Stimulated activated CD4-positive, alpha-beta T cell treated with anti-CD3 and anti-CD28 coated beads, Interleukin-2, amount 100 ng/mL, for 4 hours (primary cell): ENCODE results near the gene PGM1.

ENCODE experiments used
- DNase-seq: peaks from one replicate; pipeline ENCODE4 v3.0.0-alpha.2; 2020; ENCODE audit warnings: low read depth

The PGM1 gene

DNA sequence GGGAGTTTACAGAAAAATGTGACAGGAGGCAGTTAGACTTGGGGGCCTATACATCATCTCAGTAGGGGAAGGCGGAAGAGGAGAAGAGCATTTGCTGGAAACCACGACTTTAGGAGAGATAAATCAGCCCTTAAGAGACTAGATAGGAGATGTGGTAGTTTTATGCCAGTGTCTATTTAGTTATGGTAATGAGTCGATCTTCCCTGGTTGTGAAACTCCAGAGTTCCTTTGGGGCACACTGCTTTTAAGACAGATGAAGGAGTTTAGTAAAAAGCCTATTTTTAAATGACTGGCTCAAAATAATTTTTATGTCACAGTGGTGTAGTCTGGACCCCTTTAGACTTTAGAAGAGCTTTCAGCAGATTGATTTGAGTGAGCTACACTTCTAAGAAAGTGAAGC is 7.8 kb downstream of the PGM1 start:
- DNase-seq, result no peak

DNA sequence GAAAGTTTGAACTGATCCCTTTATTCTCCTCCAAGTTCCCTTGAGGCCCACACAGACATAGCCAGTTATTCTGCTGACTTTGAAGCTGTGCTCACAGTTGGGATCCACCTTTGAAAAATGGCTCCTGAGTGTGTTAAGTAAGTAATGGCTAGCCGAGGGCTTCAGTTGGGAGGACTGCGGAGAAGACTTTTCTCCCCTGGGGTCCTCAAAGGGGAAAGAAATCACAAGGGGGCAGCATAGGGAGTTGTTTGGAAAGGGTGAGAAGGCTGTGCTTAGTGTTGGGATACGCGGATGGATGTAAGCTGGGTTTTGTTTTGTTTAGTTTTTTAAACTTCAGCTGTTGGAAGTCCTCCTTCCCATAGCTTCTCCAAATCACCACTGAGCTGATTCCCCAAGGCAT is 8.3 kb downstream of the PGM1 start:
- DNase-seq, result no peak

DNA sequence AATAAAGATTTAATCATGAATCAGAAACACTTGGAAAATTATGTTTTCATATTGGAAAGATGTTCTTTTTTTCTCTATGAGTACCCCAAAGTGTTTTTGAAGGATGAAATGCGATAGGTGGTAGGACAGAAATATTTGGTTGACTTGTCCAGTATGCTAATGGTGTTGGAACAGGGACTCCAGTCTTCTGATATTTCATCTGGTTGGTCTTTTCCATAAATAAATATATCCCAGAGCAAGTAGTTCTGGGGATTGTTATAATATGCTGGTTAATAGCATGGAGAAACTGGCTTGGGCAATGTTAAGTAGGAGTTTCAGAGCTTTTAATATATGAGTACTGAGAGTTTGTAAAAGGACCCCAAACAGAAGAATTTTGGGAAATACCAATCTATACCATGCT is 8.7 kb downstream of the PGM1 start:
- DNase-seq, result no peak

DNA sequence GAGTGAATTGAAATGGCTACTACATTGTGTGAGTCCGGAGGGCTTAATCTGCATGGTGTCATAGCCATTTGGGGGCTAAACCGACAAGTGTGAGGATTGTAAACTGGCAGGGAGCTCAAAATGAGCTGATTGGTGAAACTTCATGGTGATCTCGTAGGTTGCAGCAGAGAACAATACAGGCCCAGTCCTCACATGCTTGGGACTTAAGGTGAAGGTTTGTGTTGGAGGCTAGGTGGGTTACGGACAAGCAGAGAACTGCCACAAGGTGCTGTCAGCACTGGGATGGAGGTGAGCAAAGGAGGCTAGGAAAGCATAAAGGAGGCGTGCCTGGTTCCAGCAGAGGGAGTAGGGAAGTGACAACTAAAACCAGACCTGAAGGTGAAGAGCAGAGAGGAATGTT is 9.4 kb downstream of the PGM1 start:
- DNase-seq, result no peak

DNA sequence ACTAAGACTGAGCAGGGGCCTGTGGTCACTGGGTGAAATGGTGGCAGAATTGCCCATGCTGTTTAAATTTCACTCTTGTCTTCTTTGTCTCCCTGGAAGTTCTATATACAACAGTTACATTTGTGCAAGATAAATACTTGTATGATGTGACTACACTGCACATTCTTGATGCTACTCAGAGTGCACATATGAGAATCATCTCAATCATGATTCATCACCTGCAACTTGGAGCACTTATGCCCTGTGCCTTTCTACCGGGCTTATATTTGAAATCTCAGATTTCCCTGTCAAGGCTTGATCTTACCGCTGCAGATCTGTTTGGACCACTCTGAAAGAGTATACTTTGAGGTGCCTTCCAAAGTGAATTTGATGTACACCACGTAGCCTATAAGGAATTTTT is 10.6 kb downstream of the PGM1 start:
- no peak for DNase-seq

DNA sequence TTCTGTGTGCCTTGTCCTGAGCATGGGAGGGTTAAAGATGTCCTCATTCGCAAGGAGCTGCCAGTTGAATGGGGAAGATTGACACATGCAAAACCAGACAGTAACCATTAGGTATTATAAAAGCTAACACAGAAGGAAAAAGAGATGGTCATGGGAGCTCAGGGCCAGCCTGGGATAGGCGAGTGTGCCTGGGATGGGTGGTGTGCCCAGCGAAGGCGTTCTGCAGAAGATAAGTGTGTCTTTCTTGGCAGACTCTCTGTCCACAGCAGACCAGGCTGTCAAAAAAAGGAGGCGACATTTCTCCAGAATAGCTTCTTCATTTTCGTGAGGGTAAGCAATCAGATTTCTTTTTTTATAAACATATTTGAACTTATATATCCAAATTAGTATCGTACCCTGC is 14.1 kb downstream of the PGM1 start:
- DNase-seq, result no peak

DNA sequence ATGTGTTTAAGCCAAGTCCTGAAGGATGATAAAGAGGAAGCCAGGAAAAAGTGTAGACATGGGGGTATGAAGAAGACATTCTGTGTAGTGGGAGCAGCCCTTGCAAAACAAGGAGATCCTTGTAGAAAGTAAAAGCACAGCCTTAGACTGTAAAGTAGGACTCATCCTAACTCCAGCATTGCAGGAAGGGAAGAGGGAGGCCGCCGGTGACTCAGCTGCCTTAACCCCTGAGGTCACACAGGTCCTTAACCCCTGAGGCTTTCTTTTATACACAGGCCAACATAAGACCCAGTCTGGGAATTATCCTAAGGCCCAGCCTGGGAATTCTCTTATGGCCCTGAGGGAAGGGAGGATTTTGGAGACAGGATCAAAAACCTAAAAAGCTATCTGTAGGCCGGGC is 18.0 kb downstream of the PGM1 start:
- DNase-seq, result no peak

DNA sequence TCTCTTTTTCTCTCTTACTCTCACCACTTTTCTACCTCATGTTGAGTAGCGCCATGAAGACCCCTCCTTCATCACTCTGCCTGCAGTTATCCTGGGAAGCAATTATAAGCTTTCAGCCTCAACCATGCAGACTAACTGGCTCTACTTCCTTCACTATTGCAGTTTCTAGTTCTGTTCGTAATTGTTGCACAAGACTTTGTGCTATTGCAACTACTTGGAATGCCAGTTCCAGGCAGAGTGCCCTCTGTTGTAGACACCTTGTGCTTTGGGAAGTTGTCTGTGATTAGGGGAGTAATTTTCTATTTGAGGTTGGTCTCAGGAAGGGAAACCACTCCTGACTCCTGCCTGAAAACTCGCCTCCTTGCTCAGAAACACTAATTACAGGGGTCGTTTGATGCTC is 19.4 kb downstream of the PGM1 start:
- DNase-seq, result no peak

DNA sequence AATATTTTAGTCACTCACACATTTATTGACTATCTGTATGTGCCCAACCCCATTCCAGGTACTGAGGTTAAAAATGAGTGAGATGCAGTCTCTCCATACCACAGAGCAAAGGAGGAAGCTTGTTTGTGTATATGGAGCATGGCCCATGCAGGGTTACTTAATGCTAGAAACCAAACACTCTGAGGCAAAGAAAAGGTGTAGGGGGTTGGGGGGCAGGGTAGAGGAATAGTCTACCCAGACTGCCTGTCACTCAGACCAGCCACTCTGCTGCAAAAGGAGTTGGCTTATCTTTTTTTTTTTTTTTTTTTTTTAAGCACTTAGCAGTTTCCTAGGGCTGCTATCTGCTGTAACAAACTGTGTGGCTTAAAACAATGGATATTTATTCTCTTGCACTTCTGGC is 19.8 kb downstream of the PGM1 start:
- no peak for DNase-seq

DNA sequence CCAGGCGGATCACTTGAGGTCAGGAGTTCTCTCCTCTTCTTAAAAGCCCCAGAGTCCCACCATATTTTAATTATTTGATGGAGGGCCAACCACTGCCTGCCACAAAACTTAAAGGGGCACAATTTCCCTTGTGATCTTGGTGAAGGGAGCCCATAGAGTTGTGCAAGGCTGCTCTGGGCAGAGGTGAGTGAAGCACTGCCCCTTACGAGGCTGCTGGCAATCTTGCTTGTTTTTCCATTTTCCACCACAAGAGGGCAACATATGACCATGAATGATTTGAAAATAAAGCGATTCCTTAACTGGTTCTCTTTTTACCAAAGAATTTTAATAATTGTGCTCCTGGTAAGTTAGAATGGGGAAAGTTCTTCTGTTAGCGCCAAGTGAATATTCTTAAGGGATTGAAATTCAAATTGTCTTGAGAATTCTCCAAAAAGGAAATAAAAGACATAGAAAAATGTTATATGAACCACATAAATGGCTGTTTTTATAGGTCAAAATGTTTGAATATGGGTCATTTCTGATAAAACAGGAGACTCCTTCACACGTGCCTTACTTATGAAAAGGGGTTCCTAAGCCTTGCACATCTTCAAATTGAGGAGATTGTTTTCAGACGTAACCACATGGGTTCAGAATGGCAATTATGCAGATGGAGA is 22.7 kb downstream of the PGM1 start:
- peak; percentile 52 for DNase-seq

DNA sequence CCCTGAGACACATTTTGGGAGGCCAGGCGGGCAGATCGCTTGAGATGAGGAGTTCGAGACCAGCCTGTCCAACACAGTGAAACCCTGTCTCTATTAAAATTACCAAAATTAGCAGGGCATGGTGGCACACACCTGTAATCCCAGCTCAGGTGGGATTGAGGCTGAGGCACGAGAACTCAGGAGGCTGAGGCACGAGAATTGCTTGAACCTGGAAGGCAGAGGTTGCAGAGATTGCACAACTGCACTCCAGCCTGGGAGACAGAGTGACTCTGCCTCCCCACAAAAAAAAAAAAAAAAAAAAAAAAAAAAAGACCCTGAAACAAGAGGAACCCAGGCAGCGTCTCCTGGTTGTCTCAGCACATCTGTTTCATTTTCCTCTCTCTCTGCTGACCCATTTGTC is 24.2 kb downstream of the PGM1 start:
- DNase-seq, result no peak

DNA sequence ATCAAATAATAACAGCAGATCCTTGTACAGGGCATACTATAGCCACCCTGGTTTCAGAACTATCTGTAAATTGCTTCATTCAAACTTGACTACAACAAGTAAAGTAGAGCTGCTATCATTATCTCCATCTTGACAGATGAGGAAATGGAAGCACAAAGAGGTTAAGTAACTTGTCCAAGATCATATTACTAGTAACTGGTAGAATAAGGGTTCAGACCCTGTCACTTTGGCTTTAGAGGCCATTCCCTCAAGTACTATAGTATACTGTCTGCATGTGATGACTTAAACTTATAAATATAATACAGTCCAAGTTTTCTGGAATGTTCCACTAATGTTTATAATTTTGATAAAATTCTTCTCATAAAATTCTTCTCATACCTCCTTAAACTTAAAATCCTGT is 24.8 kb downstream of the PGM1 start:
- DNase-seq, result no peak

DNA sequence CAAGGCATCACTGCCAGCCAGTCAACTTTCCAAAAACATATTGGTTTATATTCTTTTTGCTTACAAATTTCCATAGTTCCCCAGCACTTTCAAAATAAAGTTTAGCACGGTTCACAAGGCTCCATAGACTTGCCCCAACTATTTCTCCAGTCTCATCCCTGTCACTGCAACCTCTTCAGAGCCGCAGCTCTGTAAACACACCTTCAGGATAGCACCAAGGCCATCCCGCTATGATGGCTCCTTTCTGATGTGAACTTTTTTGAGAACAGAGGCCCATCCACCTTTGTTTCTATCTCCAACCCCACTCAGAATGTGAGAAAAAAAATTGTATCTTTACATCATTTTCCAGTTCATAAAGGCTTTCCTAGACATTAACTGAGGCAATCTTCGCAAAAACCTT is 26.3 kb downstream of the PGM1 start:
- no peak for DNase-seq

DNA sequence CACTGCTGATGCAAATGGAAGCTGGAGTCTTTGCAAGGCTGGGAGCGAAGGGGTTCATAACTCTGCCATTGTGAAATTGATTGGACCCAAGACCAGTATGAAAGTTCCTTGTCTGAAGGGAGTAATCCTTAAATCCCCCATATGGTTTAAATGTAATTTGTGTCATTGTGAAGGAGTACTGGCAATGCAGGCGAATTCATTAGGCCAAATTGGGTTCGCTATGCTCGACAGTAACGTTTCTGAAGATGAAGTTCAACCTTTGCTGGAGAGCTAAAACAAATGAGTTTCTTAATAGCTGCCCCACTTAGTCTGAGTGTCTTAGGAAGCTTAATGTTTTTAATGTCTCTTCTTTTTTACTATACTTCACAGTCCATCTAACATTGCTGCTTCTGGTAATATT is 27.5 kb downstream of the PGM1 start:
- DNase-seq, result no peak

DNA sequence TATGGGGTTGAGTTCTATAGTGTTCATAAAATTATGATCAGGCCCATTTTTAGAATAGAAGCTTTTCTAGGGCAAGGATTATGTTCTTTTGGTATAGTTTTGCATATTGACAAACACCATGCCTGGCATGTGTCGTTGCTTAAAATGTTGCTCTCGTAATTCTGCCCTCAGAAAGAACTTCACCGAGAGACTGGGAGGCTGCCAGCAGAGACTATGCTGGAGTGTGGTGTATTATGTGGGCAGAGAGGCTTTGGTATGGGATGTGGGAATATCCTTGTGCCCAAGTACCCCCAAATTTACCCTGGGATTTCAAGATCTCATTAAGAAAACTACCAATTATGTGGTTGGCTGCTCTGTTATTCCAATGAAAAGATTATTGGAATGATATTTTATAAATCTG is 27.9 kb downstream of the PGM1 start:
- no peak for DNase-seq

DNA sequence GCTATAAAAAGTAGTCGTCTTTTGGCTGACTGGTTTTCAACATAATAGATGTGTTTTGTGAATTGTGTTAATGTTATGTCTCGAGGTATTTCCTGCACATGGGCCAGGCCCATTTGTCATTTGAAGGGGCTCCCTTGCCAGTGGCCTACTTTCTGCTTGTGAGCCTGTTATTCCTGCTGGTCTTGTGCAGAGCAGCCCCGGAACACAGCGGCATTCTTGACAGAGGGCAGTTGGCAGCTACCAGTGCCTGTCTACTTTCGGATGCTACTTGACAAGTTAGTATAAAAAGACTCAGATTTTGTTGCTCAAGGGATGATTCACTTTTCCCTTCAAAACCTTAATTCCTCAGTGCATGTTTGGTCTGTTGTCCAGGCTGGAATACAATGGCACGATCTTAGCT is 28.5 kb downstream of the PGM1 start:
- no peak for DNase-seq

DNA sequence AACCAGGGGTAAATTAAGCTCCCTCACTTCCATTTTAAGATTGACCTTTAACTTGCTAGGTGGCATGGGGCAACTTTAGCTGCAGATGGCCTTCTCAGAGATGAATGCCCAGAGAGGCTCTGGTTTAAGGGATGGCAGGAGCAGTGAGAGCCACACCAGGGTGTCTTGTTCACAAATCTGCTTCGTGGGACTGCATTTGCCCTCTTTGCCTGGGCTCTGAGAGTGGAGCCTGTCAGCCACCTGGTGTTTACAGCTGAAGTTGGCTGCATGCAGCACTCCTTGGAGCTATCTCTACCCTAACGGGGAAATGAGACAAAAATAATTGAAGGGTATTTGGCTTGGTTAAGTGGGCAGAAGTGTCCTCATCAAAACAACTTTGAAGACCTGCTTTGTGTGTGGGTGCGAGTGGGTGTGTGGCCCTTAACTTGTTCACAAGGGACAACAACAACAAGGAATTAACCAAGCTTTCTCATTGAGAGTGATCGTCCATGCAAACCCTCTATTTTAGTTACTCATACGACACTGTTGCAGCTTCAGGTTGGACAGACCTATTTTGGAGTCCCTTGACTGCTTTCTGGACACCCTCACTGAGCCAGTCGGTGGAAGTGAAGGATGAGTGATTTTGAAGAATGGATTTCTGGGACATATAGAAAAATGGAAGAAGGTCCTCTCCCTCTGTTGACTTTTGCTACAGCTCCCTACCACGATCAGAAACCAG is 29.8 kb downstream of the PGM1 start:
- DNase-seq, result no peak

DNA sequence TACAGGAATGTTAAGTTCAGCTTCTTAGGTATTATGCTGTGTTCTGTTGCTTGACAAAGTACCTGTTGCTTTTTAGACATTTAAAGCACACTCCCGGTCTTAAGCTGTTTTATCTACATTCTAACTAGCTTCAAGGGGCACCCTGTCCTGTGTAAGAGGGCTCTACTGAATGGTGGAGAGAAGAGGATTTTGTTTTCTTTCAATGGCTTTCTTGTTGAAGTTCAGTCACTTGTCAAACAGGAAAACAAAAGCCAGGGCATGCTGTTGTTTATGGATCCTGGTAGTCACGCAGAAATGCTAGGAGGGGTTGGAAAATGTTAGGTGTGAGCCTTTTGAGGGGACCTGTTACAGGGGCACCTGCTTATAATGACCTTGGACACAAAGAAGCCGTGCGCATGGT is 30.7 kb downstream of the PGM1 start:
- DNase-seq, result no peak

DNA sequence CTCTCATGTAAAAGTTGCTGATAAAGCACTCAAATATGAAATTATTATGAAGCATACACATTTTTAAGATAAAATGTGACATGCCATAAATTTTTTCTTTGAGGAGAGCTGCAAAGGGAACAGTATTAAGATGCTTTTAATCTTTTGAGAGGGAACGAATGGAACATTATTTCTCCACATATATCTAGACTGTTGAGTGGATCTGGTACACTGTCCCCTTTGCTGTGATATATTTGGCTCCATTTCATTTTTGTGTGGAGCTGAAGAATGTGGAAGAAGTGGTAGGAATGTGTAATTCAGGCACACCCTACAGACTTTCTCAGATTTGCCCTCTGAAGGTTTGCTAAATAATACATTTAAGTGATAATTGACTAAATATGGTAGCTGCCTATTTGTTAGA is 31.7 kb downstream of the PGM1 start:
- DNase-seq, result no peak

DNA sequence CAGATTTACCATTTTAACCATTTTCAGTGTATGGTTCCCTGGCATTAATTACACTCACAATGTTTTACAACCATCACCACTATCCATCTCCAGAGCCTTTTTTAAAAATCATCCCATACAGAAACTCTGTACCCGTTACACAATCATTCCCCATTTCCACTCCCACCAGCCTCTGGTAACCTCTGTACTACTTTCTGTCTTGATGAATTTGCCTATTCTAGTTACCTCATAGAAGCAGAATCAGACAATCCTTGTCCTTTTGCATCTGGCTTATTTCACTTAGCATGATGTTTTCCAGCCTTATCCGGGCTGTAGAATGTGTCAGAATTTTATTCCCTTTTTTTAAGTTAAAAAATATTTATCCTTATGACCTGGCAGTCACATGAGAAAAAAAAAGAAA is 33.0 kb downstream of the PGM1 start:
- DNase-seq, result no peak

DNA sequence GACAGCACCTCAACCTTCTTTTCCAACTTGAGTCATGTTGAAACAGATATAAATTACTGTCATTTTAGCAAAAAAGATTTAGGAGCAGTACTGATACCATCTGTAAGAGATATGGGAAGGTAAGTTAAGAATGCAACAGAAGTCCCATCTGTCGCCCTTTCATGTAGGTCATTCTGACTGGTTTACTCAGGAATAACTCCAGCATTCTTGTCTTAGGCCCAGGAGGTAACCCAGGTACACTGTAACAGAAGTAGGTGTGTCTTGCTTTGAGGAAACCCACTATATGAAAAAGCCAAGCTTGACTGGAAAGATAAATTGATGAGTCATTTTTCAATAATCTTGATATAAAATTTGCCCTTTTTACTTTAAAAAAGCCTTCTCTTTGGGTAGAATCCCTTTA is 35.4 kb downstream of the PGM1 start:
- DNase-seq, result no peak

DNA sequence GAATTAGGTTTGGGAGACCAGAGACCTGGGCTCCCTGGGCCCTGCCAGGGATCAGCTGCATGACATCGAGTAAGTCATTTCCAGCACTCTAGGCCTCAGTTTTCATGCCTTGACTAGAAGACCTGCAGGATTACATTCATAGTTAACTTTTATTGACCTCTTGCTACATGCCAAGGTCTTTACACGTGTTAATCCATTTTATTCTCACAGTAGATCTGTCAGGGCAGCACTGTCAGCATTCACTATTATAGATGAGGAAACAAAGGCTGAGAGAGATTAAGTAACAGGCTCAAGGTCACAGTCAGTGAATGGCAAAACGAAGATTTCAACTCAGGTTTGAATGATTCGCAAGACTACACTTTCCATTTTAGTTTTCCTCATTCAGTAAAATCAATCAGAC is 37.0 kb downstream of the PGM1 start:
- no peak for DNase-seq

DNA sequence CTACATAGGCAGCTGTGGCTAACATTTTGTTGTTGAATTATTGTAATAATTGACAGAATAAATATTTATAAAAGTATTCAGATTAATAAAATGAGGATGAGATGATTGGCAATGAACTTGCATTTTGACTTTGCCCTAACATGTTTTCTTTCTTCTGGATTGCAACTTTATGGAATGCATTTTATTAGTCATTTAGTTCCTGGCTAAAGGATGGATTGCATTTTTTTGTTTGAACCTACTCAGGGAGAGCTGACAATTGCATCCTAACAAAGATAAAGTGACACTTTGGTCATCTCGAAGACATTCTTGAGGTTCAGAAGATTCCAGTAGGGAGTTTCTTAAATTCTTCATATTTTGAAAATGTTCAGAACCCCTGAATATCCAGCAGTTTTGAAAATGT is 37.5 kb downstream of the PGM1 start:
- no peak for DNase-seq

DNA sequence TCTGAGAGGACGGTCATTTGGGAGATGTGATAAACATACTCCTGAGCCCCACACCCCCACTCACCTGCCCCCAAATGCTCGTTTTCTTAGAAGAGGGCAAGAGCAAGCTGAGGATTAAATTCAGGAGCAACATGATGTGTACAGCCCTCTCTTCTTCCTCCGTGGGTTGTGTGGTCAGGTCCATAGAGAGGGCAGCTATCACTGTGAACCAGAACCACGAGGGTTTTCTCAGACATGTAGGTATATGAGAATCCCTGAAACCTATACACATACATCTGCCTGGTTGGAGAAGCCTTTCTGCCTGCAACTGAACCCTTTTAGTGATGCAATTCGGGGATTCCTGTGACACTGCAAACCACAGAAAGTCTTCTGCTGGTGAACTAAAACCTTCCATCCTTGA is 38.9 kb downstream of the PGM1 start:
- no peak for DNase-seq
